ENCODE measurements around the gene A2M.

DNA sequence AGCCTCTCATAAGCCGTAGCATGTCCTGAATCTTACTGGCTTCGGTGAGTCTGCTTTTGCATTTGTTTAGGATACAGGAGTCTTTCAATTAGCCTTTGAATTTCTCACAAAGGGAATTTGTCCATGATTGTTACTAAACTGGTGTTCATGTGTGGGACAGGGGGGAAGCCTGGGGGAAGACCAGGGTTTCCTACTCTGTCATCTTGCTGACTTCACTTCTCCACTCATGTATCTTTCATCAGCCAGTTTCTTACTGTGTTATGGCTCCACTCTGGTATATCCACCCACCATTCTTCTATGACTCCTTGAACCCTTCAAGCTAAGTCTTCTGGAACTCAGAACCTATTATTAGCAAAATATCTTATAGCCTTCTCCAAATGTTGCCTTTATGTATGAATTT, 31.7 kb upstream of the A2M start:
- TF ChIP-seq, protein P1, sequence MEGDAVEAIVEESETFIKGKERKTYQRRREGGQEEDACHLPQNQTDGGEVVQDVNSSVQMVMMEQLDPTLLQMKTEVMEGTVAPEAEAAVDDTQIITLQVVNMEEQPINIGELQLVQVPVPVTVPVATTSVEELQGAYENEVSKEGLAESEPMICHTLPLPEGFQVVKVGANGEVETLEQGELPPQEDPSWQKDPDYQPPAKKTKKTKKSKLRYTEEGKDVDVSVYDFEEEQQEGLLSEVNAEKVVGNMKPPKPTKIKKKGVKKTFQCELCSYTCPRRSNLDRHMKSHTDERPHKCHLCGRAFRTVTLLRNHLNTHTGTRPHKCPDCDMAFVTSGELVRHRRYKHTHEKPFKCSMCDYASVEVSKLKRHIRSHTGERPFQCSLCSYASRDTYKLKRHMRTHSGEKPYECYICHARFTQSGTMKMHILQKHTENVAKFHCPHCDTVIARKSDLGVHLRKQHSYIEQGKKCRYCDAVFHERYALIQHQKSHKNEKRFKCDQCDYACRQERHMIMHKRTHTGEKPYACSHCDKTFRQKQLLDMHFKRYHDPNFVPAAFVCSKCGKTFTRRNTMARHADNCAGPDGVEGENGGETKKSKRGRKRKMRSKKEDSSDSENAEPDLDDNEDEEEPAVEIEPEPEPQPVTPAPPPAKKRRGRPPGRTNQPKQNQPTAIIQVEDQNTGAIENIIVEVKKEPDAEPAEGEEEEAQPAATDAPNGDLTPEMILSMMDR (IDR thresholded peaks at IDR 0.05; ENCODE audit: low read depth, low read length, missing input control), result no peak
- TF ChIP-seq TAF1 (conservative IDR thresholded peaks at IDR 0.05) (no peak), FOXA1 (IDR thresholded peaks at IDR 0.05) (no peak), YY1 (IDR thresholded peaks at IDR 0.05) (no peak)
- TF ChIP-seq, protein P2, sequence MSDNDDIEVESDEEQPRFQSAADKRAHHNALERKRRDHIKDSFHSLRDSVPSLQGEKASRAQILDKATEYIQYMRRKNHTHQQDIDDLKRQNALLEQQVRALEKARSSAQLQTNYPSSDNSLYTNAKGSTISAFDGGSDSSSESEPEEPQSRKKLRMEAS (IDR thresholded peaks at IDR 0.05), result no peak

Measured in liver (tissue), 3 donors.